ENCODE data around the gene HEATR9.

Gene HEATR9

DNA sequence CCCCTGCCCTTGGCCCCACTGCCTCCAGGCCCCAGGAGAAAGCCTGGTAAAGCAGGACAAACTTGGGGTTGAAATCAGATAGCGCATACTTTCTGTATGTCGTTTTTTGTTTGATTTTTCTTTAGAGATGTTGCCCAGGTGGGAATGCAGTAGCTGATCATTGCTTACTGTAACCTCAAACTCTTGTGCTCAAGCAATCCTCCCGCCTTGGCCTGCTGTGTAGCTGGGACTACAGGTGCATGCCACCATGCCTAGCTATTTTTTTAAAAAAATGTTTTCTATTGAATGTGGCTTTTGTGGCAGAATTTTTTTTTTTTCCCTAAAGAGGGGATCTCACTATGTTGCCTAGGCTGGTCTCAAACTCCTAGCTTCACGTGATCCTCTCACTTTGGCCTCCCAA is 22.6 kb upstream of the HEATR9 start:
- Histone ChIP-seq H3K27me3 (no peaks in the 10 kb centered on the region), H3K4me1 (no peaks in the 10 kb centered on the region; the same call in 1 of the 2 replicates), H3K9me3 (no peaks in the 10 kb centered on the region), H3K4me3 (ENCODE audit: low read depth, low read length) (no peak overlapping the region), H3K36me3 (no peaks in the 10 kb centered on the region)
- no peak for DNase-seq
- TF ChIP-seq, protein P1, sequence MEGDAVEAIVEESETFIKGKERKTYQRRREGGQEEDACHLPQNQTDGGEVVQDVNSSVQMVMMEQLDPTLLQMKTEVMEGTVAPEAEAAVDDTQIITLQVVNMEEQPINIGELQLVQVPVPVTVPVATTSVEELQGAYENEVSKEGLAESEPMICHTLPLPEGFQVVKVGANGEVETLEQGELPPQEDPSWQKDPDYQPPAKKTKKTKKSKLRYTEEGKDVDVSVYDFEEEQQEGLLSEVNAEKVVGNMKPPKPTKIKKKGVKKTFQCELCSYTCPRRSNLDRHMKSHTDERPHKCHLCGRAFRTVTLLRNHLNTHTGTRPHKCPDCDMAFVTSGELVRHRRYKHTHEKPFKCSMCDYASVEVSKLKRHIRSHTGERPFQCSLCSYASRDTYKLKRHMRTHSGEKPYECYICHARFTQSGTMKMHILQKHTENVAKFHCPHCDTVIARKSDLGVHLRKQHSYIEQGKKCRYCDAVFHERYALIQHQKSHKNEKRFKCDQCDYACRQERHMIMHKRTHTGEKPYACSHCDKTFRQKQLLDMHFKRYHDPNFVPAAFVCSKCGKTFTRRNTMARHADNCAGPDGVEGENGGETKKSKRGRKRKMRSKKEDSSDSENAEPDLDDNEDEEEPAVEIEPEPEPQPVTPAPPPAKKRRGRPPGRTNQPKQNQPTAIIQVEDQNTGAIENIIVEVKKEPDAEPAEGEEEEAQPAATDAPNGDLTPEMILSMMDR (IDR thresholded peaks at IDR 0.05; ENCODE audit: low read depth, low read length) = no peak

DNA sequence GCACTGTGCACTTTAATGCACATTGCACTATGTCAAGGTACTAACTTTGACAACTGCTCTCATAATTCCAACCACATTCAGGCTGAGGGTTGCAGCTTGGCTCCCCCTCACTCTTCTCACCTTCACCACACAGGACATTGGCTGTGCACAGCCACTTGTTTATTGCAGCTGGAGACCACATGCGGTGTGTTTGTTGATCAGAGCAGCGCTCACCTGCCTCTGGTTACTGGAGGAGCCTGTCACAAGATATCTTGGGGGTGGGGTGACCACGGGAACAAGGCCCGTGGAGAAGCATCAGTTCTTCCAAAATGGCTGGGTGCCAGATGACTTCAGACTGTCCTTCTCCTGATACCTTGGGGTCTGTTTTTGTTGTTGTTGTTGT is 22.1 kb upstream of the HEATR9 start:
- TF ChIP-seq, protein P1 (IDR thresholded peaks at IDR 0.05; ENCODE audit: low read depth, low read length) = no peak
- H3K4me3 ChIP-seq (ENCODE audit: low read depth, low read length) = no peak overlapping the region
- H3K36me3 ChIP-seq = no peaks in the 10 kb centered on the region
- H3K4me1 ChIP-seq = no peaks in the 10 kb centered on the region; the same call in 1 of the 2 replicates
- H3K9me3 ChIP-seq = no peaks in the 10 kb centered on the region
- no peak for DNase-seq
- H3K27me3 ChIP-seq = no peaks in the 10 kb centered on the region

DNA sequence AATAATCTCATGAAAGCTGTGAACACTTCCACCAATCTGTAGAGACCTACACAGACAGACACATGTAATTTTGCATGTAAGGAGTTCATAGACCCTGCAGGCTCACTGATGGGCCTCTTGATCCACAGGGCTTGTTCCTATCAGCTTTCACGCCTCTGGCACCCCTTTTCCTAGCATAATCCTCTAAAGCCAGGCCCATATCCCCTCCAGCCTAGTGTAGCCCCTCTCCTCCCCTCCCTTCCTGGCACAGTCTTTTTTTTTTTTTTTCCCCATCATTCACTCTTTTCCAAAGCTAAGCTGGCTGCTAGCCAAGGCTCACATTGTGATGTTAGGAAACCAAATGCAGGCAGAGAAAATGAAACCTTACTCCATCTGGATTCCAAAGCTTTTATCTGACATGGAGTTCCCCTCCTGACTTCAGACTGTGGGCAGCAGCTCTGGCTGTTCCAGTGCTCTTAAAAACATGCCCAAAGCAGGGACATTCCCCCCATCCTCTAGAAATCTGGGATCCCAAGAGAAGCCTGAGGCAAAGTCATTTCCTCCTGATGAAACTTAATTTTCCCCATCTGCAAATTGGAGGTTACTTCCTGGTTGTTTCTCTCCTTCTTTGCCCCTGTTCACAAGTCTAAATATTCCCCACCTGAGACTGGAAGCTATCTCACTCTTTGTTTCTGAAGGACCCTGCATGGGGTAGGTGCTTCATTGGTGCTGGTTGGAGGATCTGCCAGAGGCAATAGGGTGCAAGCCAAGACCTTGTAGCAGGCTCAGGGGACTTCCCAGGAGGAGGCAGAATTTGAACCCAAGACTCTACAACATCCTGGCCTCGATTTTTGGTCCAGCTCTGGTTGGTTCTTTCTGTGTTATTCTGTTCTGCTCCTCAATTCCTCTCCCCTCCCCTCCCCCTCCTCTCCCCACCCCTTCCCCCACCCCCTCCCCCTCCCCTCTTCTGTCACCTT is 21.4 kb upstream of the HEATR9 start:
- Histone ChIP-seq H3K4me1 (no peaks in the 10 kb centered on the region; the same call in 1 of the 2 replicates), H3K36me3 (no peaks in the 10 kb centered on the region), H3K4me3 (ENCODE audit: low read depth, low read length) (no peak overlapping the region), H3K9me3 (no peaks in the 10 kb centered on the region), H3K27me3 (no peaks in the 10 kb centered on the region)
- DNase-seq = peak; percentile 28
- TF ChIP-seq, protein P1 (IDR thresholded peaks at IDR 0.05; ENCODE audit: low read depth, low read length) = no peak

DNA sequence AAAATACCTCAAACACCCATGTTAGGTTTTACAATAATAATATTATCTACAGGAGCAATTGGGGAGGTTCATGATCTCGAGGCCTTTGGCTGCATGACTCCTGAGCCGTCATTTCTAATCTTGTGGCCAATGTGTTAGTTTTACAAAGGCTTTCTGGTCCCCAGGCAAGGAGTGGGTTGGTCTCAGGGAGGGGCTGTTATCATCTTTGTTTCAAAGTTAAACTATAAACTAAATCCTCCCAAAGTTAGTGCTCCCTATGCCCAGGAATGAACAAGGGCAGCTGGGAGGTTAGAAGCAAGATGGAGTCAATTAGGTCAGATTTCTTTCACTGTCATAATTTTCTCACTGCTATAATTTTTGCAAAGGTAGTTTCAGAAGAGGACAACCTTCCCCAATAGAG is 20.6 kb upstream of the HEATR9 start:
- no peak for DNase-seq
- H3K4me1 ChIP-seq = no peaks in the 10 kb centered on the region; the same call in 1 of the 2 replicates
- no peaks in the 10 kb centered on the region for H3K27me3 ChIP-seq
- TF ChIP-seq, protein P1 (IDR thresholded peaks at IDR 0.05; ENCODE audit: low read depth, low read length) = no peak
- H3K36me3 ChIP-seq = no peaks in the 10 kb centered on the region
- H3K9me3 ChIP-seq = no peaks in the 10 kb centered on the region
- H3K4me3 ChIP-seq (ENCODE audit: low read depth, low read length) = no peak overlapping the region

DNA sequence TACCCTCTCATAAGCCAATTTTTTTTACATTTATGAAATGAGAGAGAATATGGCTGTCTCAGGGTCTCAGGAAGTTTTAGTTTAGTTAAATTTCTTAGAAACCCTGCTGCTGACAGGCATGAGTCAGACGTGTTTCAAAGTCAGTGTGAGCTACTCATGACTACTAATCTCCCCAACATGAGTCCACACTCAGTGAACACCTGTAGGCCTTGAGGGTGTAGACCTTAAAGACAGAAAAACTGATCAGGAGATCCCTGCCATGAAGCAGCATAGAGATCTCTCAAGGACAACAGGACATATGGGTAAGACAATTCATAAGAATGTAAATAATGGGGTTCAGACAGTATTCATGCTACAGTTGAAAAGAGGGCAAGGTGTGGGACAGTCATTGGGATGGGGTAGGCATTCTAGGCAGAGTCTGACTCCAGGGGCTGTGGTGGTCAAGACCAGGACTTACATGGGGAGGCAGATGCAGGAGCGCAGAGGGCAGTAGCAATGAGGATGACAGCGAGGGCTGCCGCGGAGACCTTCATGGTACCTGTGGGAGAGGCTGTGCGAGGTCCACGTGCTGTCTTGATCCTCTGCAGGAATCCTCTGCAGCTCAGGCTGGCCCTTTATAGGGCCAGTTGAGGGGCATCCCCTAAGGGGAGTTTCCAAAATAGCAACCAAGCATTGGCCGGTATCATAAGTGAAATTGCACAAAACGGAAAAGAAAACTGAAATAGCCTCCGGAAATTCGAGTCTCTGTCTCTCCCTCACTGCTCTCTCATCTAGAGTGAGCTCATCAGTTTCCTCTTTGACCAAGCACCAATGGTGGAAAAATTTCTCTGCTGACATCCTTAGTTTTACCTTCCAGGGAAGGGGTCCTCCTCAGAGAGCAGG is 11.3 kb upstream of the HEATR9 start, which contains the start of gene CCL5:
CCL5 (minus strand) TSS at position 588 of the 882 bp plus-strand sequence.
- Histone ChIP-seq H3K36me3 (no peaks in the 10 kb centered on the region), H3K9me3 (no peaks in the 10 kb centered on the region), H3K4me3 (ENCODE audit: low read depth, low read length) (no peak within 1 kb of the TSS), H3K4me1 (no peaks in the 10 kb centered on the region), H3K27me3 (peaks cover 3% of the 10 kb centered on the region; the same call in 1 of the 2 replicates)
- DNase-seq = no peak
- TF ChIP-seq, protein P1 (IDR thresholded peaks at IDR 0.05; ENCODE audit: low read depth, low read length) = no peak
